ENCODE results near the gene ANGPTL2. TPM values are rescaled to one million over a fixed set of nuclear protein-coding genes. Genes with fewer than 3 reads are reported as not detected.
"Not testable (repeated sequence)": the region's sequence is repeated elsewhere in the genome, so short reads cannot be mapped to it uniquely, and the experiment has no call there.

Gene ANGPTL2
- 21.1 and 21.3 TPM in 2 replicates for total RNA-seq (2014; rRNA removed; shearing (Covaris generic))

- DNase-seq: peak; percentile 98
- Histone ChIP-seq H3K4me3 (peak within 1 kb of the TSS; percentile 74), H3K9me3 (replicated peaks) (no peaks in the 10 kb centered on the region), H3K36me3 (no peaks in the 10 kb centered on the region), H3K4me1 (peaks cover 24% of the 10 kb centered on the region), H3K27ac (peak within 1 kb of the TSS; percentile 87), H3K27me3 (no peaks in the 10 kb centered on the region)
Observed at GRCh38 chr9:127122176-127123063, at the start of gene ANGPTL2. TSS of gene ANGPTL2 (minus strand) at chr9:127122635. CDS start at chr9:127108731, 13,904 bp downstream.

GRCh38 chr9:127171348-127171747 lies 48.9 kb upstream of the ANGPTL2 start:
- H3K36me3 ChIP-seq: not testable (repeated sequence)

GRCh38 chr9:127170652-127171051 lies 48.2 kb upstream of the ANGPTL2 start:
- no peak overlapping the region for H3K27ac ChIP-seq
- no peak for DNase-seq
- H3K27me3 ChIP-seq: no peaks in the 10 kb centered on the region
- H3K4me3 ChIP-seq: no peak overlapping the region
- H3K9me3 ChIP-seq (replicated peaks): no peaks in the 10 kb centered on the region
- H3K4me1 ChIP-seq: no peaks in the 10 kb centered on the region
- no peaks in the 10 kb centered on the region for H3K36me3 ChIP-seq

More at GRCh38 chr9:127171348-127171747, 48.9 kb upstream of the ANGPTL2 start:
- DNase-seq; H3K27me3 ChIP-seq; H3K27ac ChIP-seq; H3K4me3 ChIP-seq; H3K9me3 ChIP-seq (replicated peaks); H3K4me1 ChIP-seq: not testable (repeated sequence)

GRCh38 chr9:127170103-127170502 lies 47.7 kb upstream of the ANGPTL2 start:
- Histone ChIP-seq H3K27me3 (no peaks in the 10 kb centered on the region), H3K36me3 (no peaks in the 10 kb centered on the region), H3K4me3 (no peak overlapping the region), H3K9me3 (replicated peaks) (no peaks in the 10 kb centered on the region), H3K4me1 (no peaks in the 10 kb centered on the region), H3K27ac (no peak overlapping the region)
- DNase-seq: no peak

GRCh38 chr9:127169575-127169883 lies 47.1 kb upstream of the ANGPTL2 start:
- DNase-seq: no peak
- no peak overlapping the region for H3K4me3 ChIP-seq
- no peak overlapping the region for H3K27ac ChIP-seq
- no peaks in the 10 kb centered on the region for H3K27me3 ChIP-seq
- H3K36me3 ChIP-seq: no peaks in the 10 kb centered on the region
- no peaks in the 10 kb centered on the region for H3K4me1 ChIP-seq
- H3K9me3 ChIP-seq (replicated peaks): no peaks in the 10 kb centered on the region

GRCh38 chr9:127168756-127169574 lies 46.5 kb upstream of the ANGPTL2 start:
- Histone ChIP-seq H3K4me3 (no peak overlapping the region), H3K27ac (no peak overlapping the region), H3K4me1 (peaks cover under 1% of the 10 kb centered on the region; the same call in 1 of the 2 replicates), H3K27me3 (no peaks in the 10 kb centered on the region), H3K36me3 (no peaks in the 10 kb centered on the region), H3K9me3 (replicated peaks) (no peaks in the 10 kb centered on the region)
- no peak for DNase-seq

GRCh38 chr9:127167560-127168326 lies 45.3 kb upstream of the ANGPTL2 start:
- no peak for DNase-seq
- peaks cover 13% of the 10 kb centered on the region for H3K4me1 ChIP-seq

GRCh38 chr9:127166651-127167524 lies 44.5 kb upstream of the ANGPTL2 start:
- peaks cover 13% of the 10 kb centered on the region for H3K4me1 ChIP-seq
- no peaks in the 10 kb centered on the region for H3K36me3 ChIP-seq
- H3K27ac ChIP-seq: no peak overlapping the region
- no peak for DNase-seq
- H3K4me3 ChIP-seq: no peak overlapping the region
- H3K27me3 ChIP-seq: no peaks in the 10 kb centered on the region
- no peaks in the 10 kb centered on the region for H3K9me3 ChIP-seq (replicated peaks)

More at GRCh38 chr9:127167560-127168326, 45.3 kb upstream of the ANGPTL2 start:
- Histone ChIP-seq H3K9me3 (replicated peaks) (no peaks in the 10 kb centered on the region), H3K36me3 (no peaks in the 10 kb centered on the region), H3K27ac (no peak overlapping the region), H3K27me3 (no peaks in the 10 kb centered on the region), H3K4me3 (no peak overlapping the region)

- H3K4me1 ChIP-seq: peaks cover 13% of the 10 kb centered on the region
- no peaks in the 10 kb centered on the region for H3K9me3 ChIP-seq (replicated peaks)
- no peak overlapping the region for H3K27ac ChIP-seq
- no peaks in the 10 kb centered on the region for H3K27me3 ChIP-seq
- no peak overlapping the region for H3K4me3 ChIP-seq
- DNase-seq: no peak
- H3K36me3 ChIP-seq: no peaks in the 10 kb centered on the region
Observed at GRCh38 chr9:127166111-127166510, 43.7 kb upstream of the ANGPTL2 start.

- Histone ChIP-seq H3K9me3 (replicated peaks) (no peaks in the 10 kb centered on the region), H3K27ac (no peak overlapping the region), H3K27me3 (no peaks in the 10 kb centered on the region), H3K36me3 (no peaks in the 10 kb centered on the region), H3K4me1 (peaks cover 13% of the 10 kb centered on the region), H3K4me3 (no peak overlapping the region)
- no peak for DNase-seq
Observed at GRCh38 chr9:127165116-127165515, 42.7 kb upstream of the ANGPTL2 start.

- Histone ChIP-seq H3K4me1 (peaks cover 22% of the 10 kb centered on the region), H3K27ac (peak overlapping the region; percentile 17), H3K27me3 (no peaks in the 10 kb centered on the region), H3K9me3 (replicated peaks) (no peaks in the 10 kb centered on the region), H3K36me3 (no peaks in the 10 kb centered on the region), H3K4me3 (no peak overlapping the region)
- DNase-seq: peak; percentile 32 to 49
Observed at GRCh38 chr9:127163409-127163808, 41.0 kb upstream of the ANGPTL2 start.

- Histone ChIP-seq H3K36me3 (no peaks in the 10 kb centered on the region), H3K9me3 (replicated peaks) (no peaks in the 10 kb centered on the region), H3K27me3 (no peaks in the 10 kb centered on the region), H3K27ac (peak overlapping the region; percentile 17), H3K4me3 (no peak overlapping the region), H3K4me1 (peaks cover 22% of the 10 kb centered on the region)
- DNase-seq: no peak
Observed at GRCh38 chr9:127162864-127163365, 40.5 kb upstream of the ANGPTL2 start.

GRCh38 chr9:127162046-127162863 lies 39.8 kb upstream of the ANGPTL2 start:
- no peak for DNase-seq
- Histone ChIP-seq H3K36me3 (no peaks in the 10 kb centered on the region), H3K4me3 (no peak overlapping the region), H3K4me1 (peaks cover 22% of the 10 kb centered on the region), H3K27ac (no peak overlapping the region), H3K9me3 (replicated peaks) (no peaks in the 10 kb centered on the region), H3K27me3 (no peaks in the 10 kb centered on the region)
